NCI-H69 (cell line): ENCODE results near the gene SORCS3.

Source experiments
- DNase-seq: peaks from one replicate; lab custom pipeline; 2025; lab: John Stamatoyannopoulos, UW

The SORCS3 gene

DNA sequence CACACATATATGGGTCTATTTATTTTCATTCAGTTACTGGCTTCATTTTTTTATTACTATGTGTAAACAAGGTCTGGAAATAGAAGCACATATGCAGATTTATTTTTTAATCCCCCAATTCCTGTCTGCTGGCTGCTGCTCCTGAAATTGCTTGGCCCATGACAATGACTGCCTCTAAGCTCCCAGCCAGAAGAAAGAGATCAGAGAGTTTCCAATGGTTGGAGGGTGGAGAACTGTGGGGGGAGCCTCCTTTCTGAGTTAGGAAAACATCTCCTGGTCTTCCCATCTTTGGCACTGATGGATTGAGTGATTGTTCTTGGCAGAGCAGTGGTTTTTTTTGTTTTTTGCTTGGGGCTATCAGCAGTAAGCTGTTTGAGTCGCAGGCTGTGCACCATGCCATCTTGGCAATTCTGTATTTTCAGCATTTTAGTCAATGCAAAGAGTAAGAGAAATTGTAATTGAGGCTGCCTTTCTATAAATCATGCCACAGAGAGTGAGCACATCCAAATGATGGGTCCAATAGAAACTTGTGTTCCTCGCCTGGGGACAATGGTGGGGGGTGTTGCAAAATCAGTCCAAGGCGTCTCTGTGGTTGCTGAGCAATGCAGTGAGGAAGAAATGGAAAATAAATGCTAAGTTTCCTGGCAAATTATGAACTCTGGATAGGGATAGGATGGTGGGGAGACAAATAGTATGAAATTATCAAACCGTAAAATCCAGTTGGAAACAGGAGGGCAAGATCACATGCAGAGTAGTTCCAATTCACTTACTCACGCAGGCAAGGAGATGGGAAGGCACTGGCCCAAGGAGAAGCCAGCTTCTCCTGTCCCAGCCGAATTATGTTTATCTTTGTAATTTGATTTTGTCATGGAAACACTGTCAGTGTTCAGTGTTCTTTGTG lies 382.4 kb downstream of the SORCS3 start:
- DNase-seq = peak; percentile 49

- DNase-seq = peak; percentile 93
Measured at GRCh38 chr10:105024184-105024583, 383.1 kb downstream of the SORCS3 start.

DNA sequence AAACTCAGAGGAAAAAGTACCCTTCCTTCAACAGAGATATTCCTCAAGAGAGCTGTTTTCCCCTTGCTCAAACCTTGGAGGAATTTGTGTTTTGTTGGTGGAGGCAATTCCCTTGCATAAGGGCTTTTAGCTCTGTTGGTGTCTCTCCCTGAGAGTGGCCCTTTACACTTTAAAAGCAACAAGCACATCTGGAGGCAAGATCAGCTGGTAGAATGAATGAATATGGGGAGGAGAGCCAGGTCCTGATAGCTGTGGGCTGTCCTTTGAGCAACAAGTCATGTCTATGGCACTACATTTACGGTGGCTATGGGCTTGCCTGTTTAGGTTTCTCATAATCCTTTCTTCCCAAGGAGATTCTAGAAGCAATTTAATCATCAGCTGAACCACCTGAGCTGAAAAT lies 384.0 kb downstream of the SORCS3 start:
- peak; percentile 28 for DNase-seq

DNA sequence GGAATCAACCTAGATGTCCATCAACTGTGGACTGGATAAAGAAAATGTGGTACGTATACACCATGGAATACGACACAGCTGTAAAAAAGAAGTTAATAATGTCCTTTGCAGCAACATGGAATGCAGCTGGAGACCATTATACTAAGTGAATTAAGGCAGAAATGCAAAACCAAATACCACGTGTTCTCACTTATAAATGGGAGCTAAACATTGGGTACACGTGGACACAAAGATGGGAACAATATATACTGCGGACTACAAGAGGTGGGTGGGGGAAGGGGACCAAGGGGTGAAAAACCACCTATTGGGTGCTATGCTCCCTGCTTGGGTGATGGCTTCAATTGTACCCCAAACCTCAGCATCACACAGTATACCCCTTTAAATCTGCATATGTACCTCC lies 385.5 kb downstream of the SORCS3 start:
- DNase-seq = no peak

GRCh38 chr10:105029286-105029685 lies 388.2 kb downstream of the SORCS3 start:
- DNase-seq = no peak

- no peak for DNase-seq
Measured at GRCh38 chr10:105037022-105037421, 395.9 kb downstream of the SORCS3 start.

DNA sequence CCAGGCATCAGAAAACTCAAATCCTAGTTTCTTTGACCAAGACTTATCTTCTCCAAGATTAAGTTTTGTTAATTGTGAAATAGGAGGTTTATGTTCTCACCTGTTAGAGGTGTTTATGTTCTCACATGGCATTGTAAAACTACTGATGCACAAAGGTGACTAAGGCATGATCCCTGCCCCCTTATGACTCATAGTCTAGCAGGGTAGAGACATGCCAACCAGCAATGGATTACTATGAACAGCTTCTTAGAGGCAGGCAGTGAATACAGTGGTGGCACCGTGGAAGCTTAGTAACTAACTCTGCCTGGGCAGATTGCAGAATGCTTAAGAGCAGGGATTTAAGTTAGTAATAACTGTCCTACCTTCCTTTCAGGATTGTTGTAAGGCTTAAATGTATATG lies 400.9 kb downstream of the SORCS3 start:
- DNase-seq = peak; percentile 3

- no peak for DNase-seq
Measured at GRCh38 chr10:105042906-105043552, 401.9 kb downstream of the SORCS3 start.

DNA sequence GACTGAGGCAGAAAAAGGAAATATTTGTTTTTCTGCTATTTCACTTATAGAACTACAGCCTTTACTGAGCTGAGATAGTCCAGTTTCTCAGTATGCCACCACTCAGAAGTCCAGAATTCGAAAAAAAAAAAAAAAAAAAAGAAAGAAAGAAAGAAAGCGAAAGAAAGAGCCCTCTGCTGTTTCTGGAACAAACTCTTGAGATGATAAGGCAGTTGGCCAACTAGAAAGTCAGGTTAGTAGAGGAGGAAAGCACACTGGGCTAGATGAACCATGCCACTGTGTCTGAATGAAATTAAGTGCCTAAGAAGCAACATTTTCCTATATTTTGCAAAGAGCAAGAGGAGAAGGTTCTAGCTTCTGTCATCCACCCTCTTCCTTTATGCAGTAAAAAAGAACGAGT lies 403.8 kb downstream of the SORCS3 start:
- DNase-seq = no peak

GRCh38 chr10:105056413-105056812 lies 415.3 kb downstream of the SORCS3 start:
- DNase-seq = no peak

- DNase-seq = peak; percentile 44
Measured at GRCh38 chr10:105062951-105063350, 421.9 kb downstream of the SORCS3 start.

GRCh38 chr10:105063796-105064195 lies 422.7 kb downstream of the SORCS3 start:
- peak; percentile 83 for DNase-seq

- no peak for DNase-seq
Measured at GRCh38 chr10:105068497-105068896, 427.4 kb downstream of the SORCS3 start.

- DNase-seq = peak; percentile 3
Measured at GRCh38 chr10:105070249-105070648, 429.2 kb downstream of the SORCS3 start.

DNA sequence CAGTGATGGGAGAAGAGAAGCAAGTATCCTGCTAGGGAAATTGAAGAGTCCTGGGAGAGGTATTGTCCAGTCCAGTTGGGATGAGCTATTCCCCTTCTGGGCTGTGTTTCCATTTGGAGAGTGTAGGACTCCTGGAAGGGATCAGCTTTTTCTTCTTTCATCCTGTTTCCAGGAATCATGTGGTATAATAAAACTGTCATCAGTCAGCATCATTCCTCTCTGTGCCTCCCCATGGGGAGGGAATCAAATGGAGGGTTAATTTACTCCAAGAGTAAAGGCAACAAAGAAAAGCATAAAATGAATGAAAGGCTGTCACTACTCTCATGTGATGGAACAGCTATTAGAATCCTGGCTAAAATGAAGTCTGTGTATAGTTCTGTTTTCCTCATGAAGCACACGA lies 429.9 kb downstream of the SORCS3 start:
- DNase-seq = peak; percentile 56

GRCh38 chr10:105071980-105072379 lies 430.9 kb downstream of the SORCS3 start:
- no peak for DNase-seq

DNA sequence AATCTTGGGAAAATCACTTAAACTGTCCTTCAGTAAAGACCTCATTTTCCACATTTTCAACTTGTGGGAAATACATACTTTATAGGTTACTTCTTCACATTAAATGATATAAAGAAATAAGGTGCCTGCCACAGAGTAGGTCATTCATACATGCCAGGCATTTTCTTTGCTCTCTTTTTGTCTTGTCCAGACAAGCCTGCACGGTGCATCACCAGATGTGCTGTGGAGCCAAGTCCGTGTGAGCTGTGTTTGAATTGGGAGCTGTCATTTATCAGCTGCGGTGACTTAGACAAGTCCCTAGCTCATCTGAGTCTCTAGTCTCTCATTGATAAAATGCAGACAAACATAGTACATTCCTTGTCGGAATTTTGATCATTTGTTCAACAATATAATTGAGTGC lies 432.9 kb downstream of the SORCS3 start:
- peak; percentile 1 for DNase-seq

DNA sequence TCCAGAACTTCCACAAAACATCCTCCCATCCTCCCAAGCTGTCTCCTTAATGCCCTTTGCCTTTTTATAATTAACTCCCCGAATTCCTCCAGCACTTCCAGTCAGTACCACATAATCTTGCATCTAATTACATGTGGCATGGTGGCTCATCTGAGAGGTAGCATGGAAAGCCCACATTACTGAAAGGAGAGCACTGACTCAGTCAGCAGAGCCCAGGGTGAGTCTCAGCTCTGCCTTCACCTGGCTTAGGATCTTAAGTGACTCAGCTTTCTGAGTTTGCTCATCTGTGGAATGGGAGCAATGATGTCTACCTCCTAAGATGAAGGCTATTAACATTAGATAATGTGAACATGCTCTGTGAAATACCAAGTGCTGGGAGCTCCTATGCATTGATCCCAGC lies 433.9 kb downstream of the SORCS3 start:
- no peak for DNase-seq

DNA sequence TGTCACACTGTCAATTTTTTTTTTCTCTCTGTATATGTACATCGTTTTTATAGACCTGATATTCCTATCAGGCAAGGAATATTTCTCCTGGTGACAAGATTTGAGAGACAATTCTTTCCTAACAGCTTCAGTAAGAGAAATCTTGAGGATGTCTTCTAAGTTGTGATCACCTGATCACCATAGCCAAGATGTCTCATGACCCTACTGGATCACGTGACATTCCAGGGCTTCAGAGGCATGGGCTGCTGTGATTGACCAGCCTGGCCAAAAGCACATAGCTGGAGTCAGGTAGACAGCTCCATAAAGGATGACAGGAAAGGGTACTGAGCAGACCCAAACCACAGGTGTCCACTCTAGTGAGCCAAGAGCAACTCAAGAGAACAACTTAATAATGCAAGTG lies 444.9 kb downstream of the SORCS3 start:
- DNase-seq = no peak

DNA sequence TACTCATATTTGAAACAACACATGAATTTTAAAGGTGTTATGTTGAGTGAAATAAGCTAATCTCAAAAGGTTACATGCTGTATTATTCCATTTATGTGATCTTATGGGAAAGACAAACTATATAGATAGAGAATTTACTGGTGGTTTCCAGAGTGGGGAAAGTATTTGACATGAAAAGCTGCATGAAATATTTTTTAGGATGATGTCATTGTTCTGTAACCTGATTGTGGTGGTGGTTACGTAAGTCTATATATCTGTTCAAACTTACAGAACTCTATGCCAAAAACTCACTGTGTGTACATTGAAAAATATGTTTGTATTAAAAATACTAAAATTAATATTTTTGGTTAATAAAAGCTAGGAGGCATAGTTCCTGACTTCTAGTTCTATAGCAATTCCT lies 453.0 kb downstream of the SORCS3 start:
- no peak for DNase-seq

GRCh38 chr10:105096316-105096715 lies 455.2 kb downstream of the SORCS3 start:
- DNase-seq = no peak

DNA sequence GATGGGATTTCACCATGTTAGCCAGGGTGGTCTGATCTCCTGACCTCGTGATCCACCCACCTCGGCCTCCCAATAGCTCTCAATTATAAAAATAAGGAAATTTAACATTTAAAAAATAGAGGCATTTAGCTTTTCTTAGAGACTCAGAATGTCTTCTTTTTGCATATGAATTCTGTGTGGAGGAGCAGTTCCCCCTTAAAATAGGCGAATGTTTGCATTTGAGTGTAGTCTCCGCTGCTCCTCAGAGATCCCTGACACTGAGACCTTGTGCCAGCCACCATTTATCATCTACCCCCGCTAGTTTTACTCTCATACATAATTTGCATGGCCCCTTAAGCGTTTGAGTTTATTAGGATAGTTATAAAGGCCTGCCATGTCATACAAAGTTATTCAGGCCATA lies 461.9 kb downstream of the SORCS3 start:
- no peak for DNase-seq

GRCh38 chr10:105104297-105104696 lies 463.2 kb downstream of the SORCS3 start:
- DNase-seq = no peak
